Endodermal cell (in vitro differentiated cells): ENCODE measurements around the gene PRXL2C. TPM values are rescaled to one million over a fixed set of nuclear protein-coding genes. Genes with fewer than 3 reads are reported as not detected.
"Not testable (repeated sequence)": the region's sequence is repeated elsewhere in the genome, so short reads cannot be mapped to it uniquely, and the experiment has no call there.

Experiments used
- DNase-seq: peaks from one replicate; pipeline ENCODE4 v3.0.0-alpha.2; 2017
- H3K27ac ChIP-seq: 2 replicates; pipeline ENCODE4 v1.5.1; 2013; ENCODE audit warnings: mild to moderate bottlenecking, low read depth, low read length, moderate library complexity
- H3K27me3 ChIP-seq: 2 replicates; pipeline ENCODE4 v1.6.1; 2013; ENCODE audit warnings: mild to moderate bottlenecking, low read length, moderate library complexity; ENCODE audit not compliant: insufficient read depth, control insufficient read depth, poor library complexity, severe bottlenecking
- H3K36me3 ChIP-seq: 2 replicates; pipeline ENCODE4 v1.7.0; 2013; ENCODE audit warnings: mild to moderate bottlenecking, low read length, moderate library complexity; ENCODE audit not compliant: control insufficient read depth, insufficient read depth
- H3K4me1 ChIP-seq: one replicate; pipeline ENCODE4 v1.7.0; 2013; ENCODE audit warnings: low read length; ENCODE audit not compliant: control insufficient read depth, insufficient read depth
- H3K4me3 ChIP-seq: 2 replicates; pipeline ENCODE4 v1.5.1; 2013; ENCODE audit warnings: mild to moderate bottlenecking, low read length, moderate library complexity
- H3K9ac ChIP-seq: 2 replicates; pipeline ENCODE4 v1.6.1; 2013; ENCODE audit warnings: mild to moderate bottlenecking, low read length, moderate library complexity; ENCODE audit not compliant: poor library complexity, severe bottlenecking; ENCODE audit errors: extremely low read depth
- H3K9me3 ChIP-seq: 2 replicates; pipeline ENCODE4 v1.6.1; 2013; ENCODE audit warnings: mild to moderate bottlenecking, low read length, moderate library complexity; ENCODE audit not compliant: control insufficient read depth
- H3K27ac Mint-ChIP-seq: 2 replicates; pipeline ENCODE4 v1.8.0; 2020; ENCODE audit warnings: mixed read lengths
- H3K27me3 Mint-ChIP-seq: 2 replicates; pipeline ENCODE4 v1.8.0; 2021; ENCODE audit warnings: mild to moderate bottlenecking, mixed read lengths; ENCODE audit not compliant: insufficient read depth
- H3K36me3 Mint-ChIP-seq: 2 replicates; pipeline ENCODE4 v1.8.0; 2020; ENCODE audit warnings: low read depth, mixed read lengths
- H3K4me1 Mint-ChIP-seq: 2 replicates; pipeline ENCODE4 v1.8.0; 2020; ENCODE audit warnings: mixed read lengths
- H3K4me3 Mint-ChIP-seq: 2 replicates; pipeline ENCODE4 v1.8.0; 2020; ENCODE audit warnings: mild to moderate bottlenecking, moderate library complexity, mixed read lengths
- H3K9me3 Mint-ChIP-seq: 2 replicates; pipeline ENCODE4 v1.8.0; 2020; ENCODE audit warnings: mild to moderate bottlenecking, mixed read lengths
- WGBS, 2 experiments: methylation state at CpG; one replicate each; pipeline versions ENCODE4 v1.1.5 to v1.1.7; 2013; ENCODE audit warnings: missing lambda C conversion rate in 2 of 2, mixed read lengths in 1 of 2; ENCODE audit not compliant: insufficient coverage in 1 of 2, insufficient read length in 1 of 2; 5-methylcytosine and 5-hydroxymethylcytosine counted together
- total RNA-seq, 2 donors: library from RNA; stranded (reverse); fragmentation: NEBNext Ultra II Directional in 1 of 2; extraction: Animal tissue kit (Norgen Biotek cat#: 25700) in 1 of 2; gene quantifications; 2 replicates in 1 of 2; 3 replicates in 1 of 2; pipeline ENCODE4 v1.2.1, GENCODE V29; 2021
- TF ChIP-seq, protein P1 (sequence below): fragments of 200-600 bp; sonication (generic); conservative IDR thresholded peaks from 2 replicates; pipeline ENCODE4 v1.5.0; 2021; ENCODE audit warnings: antibody characterized with exemption, mild to moderate bottlenecking

PRXL2C gene
- total RNA-seq, 2 donors from 2014 or later = 2.5 to 4.9 TPM

DNA sequence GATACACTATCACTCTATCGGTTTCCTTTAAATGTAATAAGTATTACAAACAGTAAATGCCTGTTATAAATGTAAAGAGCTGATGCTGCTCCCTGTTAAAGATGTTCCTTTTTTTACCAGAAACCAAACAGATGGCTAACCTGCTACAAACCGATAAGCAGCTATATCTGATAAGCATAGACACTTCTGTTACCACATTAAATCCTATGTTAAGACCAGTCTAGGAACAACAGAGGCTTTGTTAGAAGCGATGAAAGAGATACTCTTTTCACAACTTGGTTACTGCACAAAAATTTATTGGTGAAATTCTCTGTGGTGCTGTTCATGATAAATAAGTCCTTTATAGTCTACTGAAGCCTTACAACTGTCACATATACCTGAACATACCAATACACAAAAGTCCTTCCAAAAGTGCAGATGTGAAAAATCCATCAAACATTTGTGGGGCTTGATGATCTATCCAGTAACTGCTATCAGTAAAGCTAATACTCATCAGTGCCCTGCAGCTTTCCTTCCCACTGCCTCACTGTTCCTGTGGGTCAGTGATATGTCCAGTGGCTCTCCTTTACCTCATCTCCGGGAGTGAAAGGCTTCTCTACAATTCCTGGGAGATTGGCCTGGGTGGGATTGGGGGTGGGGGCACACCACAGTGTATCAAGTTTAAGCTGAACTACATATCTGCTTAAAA is 25.8 kb upstream of the PRXL2C start:
- Mint-ChIP-seq H3K4me1 (peaks cover 6% of the 10 kb centered on the region), H3K27ac (no peak overlapping the region), H3K9me3 (peaks cover 2% of the 10 kb centered on the region), H3K27me3 (peaks cover 2% of the 10 kb centered on the region), H3K36me3 (no peaks in the 10 kb centered on the region), H3K4me3 (no peak overlapping the region)
- no peak overlapping the region for H3K4me3 ChIP-seq
- H3K27me3 ChIP-seq = no peaks in the 10 kb centered on the region
- WGBS, 2 experiments = 85 to 100% methylated on average over 3 of the region's 4 CpGs
- H3K9me3 ChIP-seq = peaks cover 9% of the 10 kb centered on the region
- peaks cover 3% of the 10 kb centered on the region for H3K4me1 ChIP-seq
- H3K9ac ChIP-seq = no peak overlapping the region
- TF ChIP-seq, protein P1, sequence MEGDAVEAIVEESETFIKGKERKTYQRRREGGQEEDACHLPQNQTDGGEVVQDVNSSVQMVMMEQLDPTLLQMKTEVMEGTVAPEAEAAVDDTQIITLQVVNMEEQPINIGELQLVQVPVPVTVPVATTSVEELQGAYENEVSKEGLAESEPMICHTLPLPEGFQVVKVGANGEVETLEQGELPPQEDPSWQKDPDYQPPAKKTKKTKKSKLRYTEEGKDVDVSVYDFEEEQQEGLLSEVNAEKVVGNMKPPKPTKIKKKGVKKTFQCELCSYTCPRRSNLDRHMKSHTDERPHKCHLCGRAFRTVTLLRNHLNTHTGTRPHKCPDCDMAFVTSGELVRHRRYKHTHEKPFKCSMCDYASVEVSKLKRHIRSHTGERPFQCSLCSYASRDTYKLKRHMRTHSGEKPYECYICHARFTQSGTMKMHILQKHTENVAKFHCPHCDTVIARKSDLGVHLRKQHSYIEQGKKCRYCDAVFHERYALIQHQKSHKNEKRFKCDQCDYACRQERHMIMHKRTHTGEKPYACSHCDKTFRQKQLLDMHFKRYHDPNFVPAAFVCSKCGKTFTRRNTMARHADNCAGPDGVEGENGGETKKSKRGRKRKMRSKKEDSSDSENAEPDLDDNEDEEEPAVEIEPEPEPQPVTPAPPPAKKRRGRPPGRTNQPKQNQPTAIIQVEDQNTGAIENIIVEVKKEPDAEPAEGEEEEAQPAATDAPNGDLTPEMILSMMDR = no peak
- H3K27ac ChIP-seq = no peak overlapping the region
- DNase-seq = no peak
- H3K36me3 ChIP-seq = no peaks in the 10 kb centered on the region

DNA sequence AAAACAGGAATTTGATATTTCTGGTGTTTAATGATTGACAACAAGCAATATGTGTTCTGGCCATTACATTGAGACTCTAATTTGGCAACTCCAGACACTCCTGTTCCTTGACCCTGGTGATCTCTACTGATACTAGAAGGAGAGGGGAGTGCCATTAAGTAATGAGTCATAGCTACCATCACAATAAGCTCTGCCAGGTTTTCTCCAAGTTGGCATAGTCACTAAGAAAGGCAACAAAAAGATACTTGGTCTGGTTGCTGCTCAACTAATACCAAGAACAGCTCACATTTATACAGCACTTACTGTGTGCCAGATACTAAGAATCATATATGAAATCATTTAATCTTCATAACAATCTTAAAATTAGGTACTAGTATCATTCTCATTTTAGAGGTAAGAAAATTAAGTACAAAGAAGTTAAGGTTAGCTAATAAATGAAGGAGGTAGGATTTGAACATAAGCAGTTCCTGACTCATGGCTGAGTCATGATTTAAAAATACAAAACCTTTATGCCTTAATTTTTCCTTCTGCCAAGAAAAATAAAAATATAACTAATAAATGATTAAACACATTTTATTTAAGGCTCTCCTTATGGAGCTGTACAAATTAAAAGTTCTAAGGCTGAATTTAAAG is 19.9 kb upstream of the PRXL2C start:
- Mint-ChIP-seq H3K9me3 (peaks cover 23% of the 10 kb centered on the region), H3K27ac (no peak overlapping the region), H3K4me3 (no peak overlapping the region), H3K36me3 (no peaks in the 10 kb centered on the region), H3K27me3 (no peaks in the 10 kb centered on the region), H3K4me1 (no peaks in the 10 kb centered on the region)
- no peak overlapping the region for H3K9ac ChIP-seq
- H3K9me3 ChIP-seq = peaks cover 6% of the 10 kb centered on the region
- no peak overlapping the region for H3K4me3 ChIP-seq
- DNase-seq = no peak
- H3K4me1 ChIP-seq = no peaks in the 10 kb centered on the region
- H3K36me3 ChIP-seq = no peaks in the 10 kb centered on the region
- no peak overlapping the region for H3K27ac ChIP-seq
- TF ChIP-seq, protein P1 = no peak
- no peaks in the 10 kb centered on the region for H3K27me3 ChIP-seq

DNA sequence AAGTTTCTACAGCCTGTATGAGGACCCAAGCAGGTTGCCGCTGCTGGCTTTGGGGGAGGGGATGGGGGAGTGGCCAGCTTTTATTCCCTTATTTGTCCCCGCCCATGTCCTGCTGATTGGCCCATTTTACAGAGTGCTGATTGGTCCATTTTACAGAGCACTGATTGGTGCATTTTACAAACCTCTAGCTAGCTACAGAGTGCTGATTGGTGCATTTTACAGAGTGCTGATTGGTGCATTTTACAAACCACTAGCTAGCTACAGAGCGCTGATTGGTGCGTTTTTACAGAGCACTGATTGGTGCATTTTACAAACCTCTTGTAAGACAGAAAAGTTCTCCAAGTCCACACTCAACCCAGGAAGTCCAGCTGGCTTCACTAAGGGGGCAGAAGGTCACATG is 18.7 kb upstream of the PRXL2C start:
- WGBS, 2 experiments = 94 to 95% methylated on average over 3 to 4 of the region's 4 CpGs
- H3K27ac ChIP-seq, H3K27me3 Mint-ChIP-seq, H3K36me3 Mint-ChIP-seq, H3K9me3 ChIP-seq, H3K4me3 Mint-ChIP-seq, H3K27me3 ChIP-seq, H3K4me3 ChIP-seq, H3K27ac Mint-ChIP-seq, H3K4me1 ChIP-seq, H3K9ac ChIP-seq, H3K4me1 Mint-ChIP-seq, H3K36me3 ChIP-seq: not testable (repeated sequence)
- DNase-seq = peak; percentile 21
- peaks cover 33% of the 10 kb centered on the region for H3K9me3 Mint-ChIP-seq
